Fibroblast of mammary gland (primary cell): ENCODE data around the gene PCID2.
A peak's percentile ranks its signal among the peaks of the same experiment; 100 is the strongest.

Experiments used
- DNase-seq: peaks from one replicate; pipeline ENCODE4 v3.0.0-alpha.2; 2010; ENCODE audit warnings: low read depth
- H3K4me3 ChIP-seq: 2 replicates; pipeline ENCODE4 v1.5.1; 2011; ENCODE audit warnings: low read depth, mild to moderate bottlenecking, low read length, moderate library complexity; ENCODE audit not compliant: control insufficient read depth
- CTCF ChIP-seq: conservative IDR thresholded peaks from 2 replicates; pipeline ENCODE4 v1.5.1; 2011; ENCODE audit warnings: low read depth, low read length, inconsistent platforms; ENCODE audit not compliant: control insufficient read depth, insufficient read depth

PCID2 gene

DNA sequence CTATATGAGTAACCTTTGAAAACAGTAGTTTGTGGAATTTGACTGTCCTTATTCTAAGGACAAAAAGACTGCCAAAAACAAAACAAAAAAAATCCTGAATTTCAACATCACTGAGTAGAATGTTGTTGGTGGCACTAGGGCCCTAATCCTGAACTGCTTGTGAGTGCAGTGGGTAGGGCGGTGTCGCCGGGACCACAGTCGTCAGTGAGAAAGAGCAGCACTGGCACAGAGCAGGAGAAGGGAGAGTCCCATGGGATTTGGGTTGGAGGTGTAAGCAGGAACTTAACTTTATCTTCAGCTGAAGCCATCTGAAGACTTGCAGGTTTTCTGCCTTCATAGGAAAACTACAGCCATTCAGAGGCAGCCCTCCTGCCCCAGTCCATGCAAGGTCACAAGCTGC lies 5.6 kb downstream of the PCID2 start:
- TF ChIP-seq CTCF = no peak
- H3K4me3 ChIP-seq = no peak overlapping the region
- no peak for DNase-seq

DNA sequence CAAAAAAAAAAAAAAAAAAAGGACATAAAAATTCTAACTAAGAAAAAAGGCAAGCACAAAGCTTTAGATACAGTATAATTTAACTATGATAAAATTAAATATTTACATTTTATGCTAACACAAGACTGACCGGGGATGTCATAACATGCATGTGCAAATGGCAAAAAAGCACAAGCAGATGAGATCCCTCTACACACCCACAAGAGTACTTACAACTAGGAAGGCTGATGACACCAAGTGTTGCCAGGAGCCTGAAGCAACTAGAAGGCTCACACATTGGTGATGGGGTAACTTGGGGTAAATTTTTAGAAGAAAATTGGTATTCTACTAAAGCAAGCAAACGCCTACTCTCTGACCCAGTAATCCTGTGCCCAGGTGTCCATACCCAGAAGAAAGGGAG lies 6.7 kb downstream of the PCID2 start:
- no peak for TF ChIP-seq CTCF
- no peak for DNase-seq
- no peak overlapping the region for H3K4me3 ChIP-seq

- no peak overlapping the region for H3K4me3 ChIP-seq
- TF ChIP-seq CTCF = no peak
- no peak for DNase-seq
Observed at GRCh38 chr13:113196970-113197737, 11.3 kb downstream of the PCID2 start.

- TF ChIP-seq CTCF = no peak
- no peak overlapping the region for H3K4me3 ChIP-seq
Observed at GRCh38 chr13:113195360-113195759, 13.1 kb downstream of the PCID2 start.

GRCh38 chr13:113192902-113193301 lies 15.6 kb downstream of the PCID2 start:
- no peak for TF ChIP-seq CTCF
- H3K4me3 ChIP-seq = no peak overlapping the region
- DNase-seq = peak; percentile 91

More at GRCh38 chr13:113195360-113195759, 13.1 kb downstream of the PCID2 start:
- no peak for DNase-seq

DNA sequence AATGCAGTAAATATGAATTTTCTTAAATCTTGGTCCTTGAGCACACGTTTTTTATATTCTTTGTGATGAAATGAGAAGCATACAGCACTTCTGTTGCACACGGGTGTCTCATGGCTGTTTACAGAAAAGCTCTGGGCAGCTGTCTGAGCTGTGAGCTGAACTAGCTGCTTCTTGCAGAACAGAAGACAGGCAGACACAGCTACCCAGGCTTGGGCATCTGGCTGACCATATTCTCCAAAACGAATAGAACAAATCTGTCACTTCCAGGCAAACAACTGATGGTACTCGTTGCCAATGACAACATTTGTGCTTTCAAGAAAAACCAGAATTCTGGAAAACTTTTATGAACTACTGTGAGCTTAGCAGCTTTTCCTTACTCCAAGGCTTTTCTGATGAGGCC lies 16.2 kb downstream of the PCID2 start:
- H3K4me3 ChIP-seq = no peak overlapping the region
- no peak for DNase-seq
- TF ChIP-seq CTCF = no peak

DNA sequence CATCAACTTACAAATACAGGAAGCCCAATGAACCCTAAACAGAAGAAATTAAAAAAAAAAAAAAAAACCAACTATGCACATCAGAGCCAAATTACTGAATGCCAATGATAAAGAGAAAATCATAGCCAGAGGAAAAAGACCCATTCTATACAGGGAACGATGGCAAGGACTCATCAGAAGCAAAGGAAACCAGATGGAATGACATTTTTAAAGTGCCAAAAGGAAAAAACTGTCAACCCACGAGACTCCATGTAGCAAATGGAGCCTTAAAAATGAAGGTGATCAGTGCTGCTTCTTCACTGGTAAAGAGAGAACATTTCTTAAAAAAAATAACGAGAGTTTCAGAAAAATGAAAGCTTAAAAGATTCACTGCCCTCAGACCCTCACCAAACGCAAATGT lies 18.3 kb downstream of the PCID2 start:
- no peak overlapping the region for H3K4me3 ChIP-seq
- no peak for DNase-seq
- TF ChIP-seq CTCF = no peak
